IMR-90 (cell line): Measurements from ENCODE around the gene ZNF277.

Source experiments
- BHLHE40 ChIP-seq: fragments of 150-350 bp; IDR thresholded peaks from 2 replicates; pipeline ENCODE4 v1.6.1; 2016; ENCODE audit warnings: mild to moderate bottlenecking, low read depth, low read length
- ELK1 ChIP-seq: fragments of 150-350 bp; IDR thresholded peaks from 2 replicates; pipeline ENCODE4 v1.6.1; 2016; ENCODE audit warnings: low read depth, mild to moderate bottlenecking, low read length, moderate library complexity, borderline replicate concordance
- FOS ChIP-seq: fragments of 150-350 bp; IDR thresholded peaks from 2 replicates; pipeline ENCODE4 v1.6.1; 2016; ENCODE audit warnings: low read depth, low read length
- MAFK ChIP-seq: IDR thresholded peaks from 2 replicates; pipeline ENCODE4 v1.6.1; 2012; ENCODE audit warnings: low read depth, low read length, improper control_type of control experiment
- POLR2A ChIP-seq: IDR thresholded peaks from 2 replicates; pipeline ENCODE4 v1.6.1; 2012; ENCODE audit warnings: mild to moderate bottlenecking, low read depth, low read length
- RAD21 ChIP-seq: IDR thresholded peaks from 2 replicates; pipeline ENCODE4 v1.6.1; 2012; ENCODE audit warnings: low read length, improper control_type of control experiment
- RCOR1 ChIP-seq: IDR thresholded peaks from 2 replicates; pipeline ENCODE4 v1.6.1; 2012; ENCODE audit warnings: mild to moderate bottlenecking, low read length, improper control_type of control experiment; ENCODE audit not compliant: insufficient replicate concordance
- RFX5 ChIP-seq: IDR thresholded peaks from 2 replicates; pipeline ENCODE4 v1.8.0; 2012; ENCODE audit warnings: low read depth, mild to moderate bottlenecking, low read length, moderate library complexity
- SMC3 ChIP-seq: fragments of 150-350 bp; IDR thresholded peaks from 2 replicates; pipeline ENCODE4 v1.6.1; 2016; ENCODE audit warnings: low read depth, mild to moderate bottlenecking, antibody characterized with exemption, low read length, moderate library complexity
- TF ChIP-seq, protein P1 (sequence below): conservative IDR thresholded peaks from 2 replicates; pipeline ENCODE4 v1.5.1; 2012; ENCODE audit warnings: mild to moderate bottlenecking, low read depth, low read length, improper control_type of control experiment
- TF ChIP-seq, protein P2 (sequence below): fragments of 150-350 bp; IDR thresholded peaks from 2 replicates; pipeline ENCODE4 v1.6.1; 2017; ENCODE audit warnings: mild to moderate bottlenecking, antibody characterized with exemption, low read length, low read depth

DNA sequence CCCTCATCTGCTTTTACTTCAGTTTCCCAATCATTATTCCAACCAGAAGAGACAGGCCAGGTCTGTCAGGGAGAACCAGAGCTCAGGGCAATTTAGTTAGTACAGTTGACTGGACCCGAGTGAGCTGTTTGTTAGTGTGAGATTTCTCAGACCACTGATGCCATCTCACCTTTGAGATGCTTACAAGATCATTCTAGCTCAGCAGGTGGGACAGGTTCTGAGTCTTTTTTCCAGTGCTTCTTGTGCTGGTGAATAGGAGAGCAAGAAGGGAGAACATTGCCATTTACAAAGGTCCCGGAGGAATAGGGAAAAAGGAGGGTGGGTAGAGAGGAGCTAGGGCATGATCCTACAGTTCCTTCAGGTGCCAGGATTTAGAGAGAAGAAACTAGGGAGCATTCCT lies 131.4 kb downstream of the ZNF277 start:
- TF ChIP-seq, protein P1, sequence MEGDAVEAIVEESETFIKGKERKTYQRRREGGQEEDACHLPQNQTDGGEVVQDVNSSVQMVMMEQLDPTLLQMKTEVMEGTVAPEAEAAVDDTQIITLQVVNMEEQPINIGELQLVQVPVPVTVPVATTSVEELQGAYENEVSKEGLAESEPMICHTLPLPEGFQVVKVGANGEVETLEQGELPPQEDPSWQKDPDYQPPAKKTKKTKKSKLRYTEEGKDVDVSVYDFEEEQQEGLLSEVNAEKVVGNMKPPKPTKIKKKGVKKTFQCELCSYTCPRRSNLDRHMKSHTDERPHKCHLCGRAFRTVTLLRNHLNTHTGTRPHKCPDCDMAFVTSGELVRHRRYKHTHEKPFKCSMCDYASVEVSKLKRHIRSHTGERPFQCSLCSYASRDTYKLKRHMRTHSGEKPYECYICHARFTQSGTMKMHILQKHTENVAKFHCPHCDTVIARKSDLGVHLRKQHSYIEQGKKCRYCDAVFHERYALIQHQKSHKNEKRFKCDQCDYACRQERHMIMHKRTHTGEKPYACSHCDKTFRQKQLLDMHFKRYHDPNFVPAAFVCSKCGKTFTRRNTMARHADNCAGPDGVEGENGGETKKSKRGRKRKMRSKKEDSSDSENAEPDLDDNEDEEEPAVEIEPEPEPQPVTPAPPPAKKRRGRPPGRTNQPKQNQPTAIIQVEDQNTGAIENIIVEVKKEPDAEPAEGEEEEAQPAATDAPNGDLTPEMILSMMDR, result no peak
- no peak for TF ChIP-seq POLR2A
- no peak for TF ChIP-seq ELK1
- TF ChIP-seq RCOR1, result no peak
- TF ChIP-seq RFX5, result no peak
- no peak for TF ChIP-seq BHLHE40
- TF ChIP-seq, protein P2, sequence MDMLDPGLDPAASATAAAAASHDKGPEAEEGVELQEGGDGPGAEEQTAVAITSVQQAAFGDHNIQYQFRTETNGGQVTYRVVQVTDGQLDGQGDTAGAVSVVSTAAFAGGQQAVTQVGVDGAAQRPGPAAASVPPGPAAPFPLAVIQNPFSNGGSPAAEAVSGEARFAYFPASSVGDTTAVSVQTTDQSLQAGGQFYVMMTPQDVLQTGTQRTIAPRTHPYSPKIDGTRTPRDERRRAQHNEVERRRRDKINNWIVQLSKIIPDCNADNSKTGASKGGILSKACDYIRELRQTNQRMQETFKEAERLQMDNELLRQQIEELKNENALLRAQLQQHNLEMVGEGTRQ, result no peak
- no peak for TF ChIP-seq FOS
- no peak for TF ChIP-seq MAFK
- TF ChIP-seq RAD21, result no peak
- no peak for TF ChIP-seq SMC3
